KOPT-K1 (cell line): ENCODE data around the gene TMCC3.

Experiments used
- H3K27ac ChIP-seq: fragments of 200-600 bp; sonication (generic); 2 replicates; pipeline ENCODE4 v1.5.1; 2016; ENCODE audit warnings: antibody characterized with exemption, mild to moderate bottlenecking, low read depth, low read length; ENCODE audit not compliant: poor library complexity, severe bottlenecking
- H3K36me3 ChIP-seq: fragments of 200-600 bp; sonication (generic); 2 replicates; pipeline ENCODE4 v1.5.1; 2017; ENCODE audit warnings: antibody characterized with exemption, mild to moderate bottlenecking, low read length, moderate library complexity; ENCODE audit not compliant: insufficient read depth
- H3K9me3 ChIP-seq: fragments of 200-600 bp; sonication (generic); 2 replicates; pipeline ENCODE4 v1.5.1; 2017; ENCODE audit warnings: antibody characterized with exemption, low read length, mild to moderate bottlenecking; ENCODE audit not compliant: insufficient read depth, poor library complexity, severe bottlenecking

The TMCC3 gene

GRCh38 chr12:94658931-94659330 is 8.6 kb upstream of the TMCC3 start:
- Histone ChIP-seq H3K36me3 (no peaks in the 10 kb centered on the region), H3K27ac (no peak overlapping the region)

GRCh38 chr12:94656556-94656955 is 6.2 kb upstream of the TMCC3 start:
- Histone ChIP-seq H3K36me3 (no peaks in the 10 kb centered on the region), H3K9me3 (no peaks in the 10 kb centered on the region), H3K27ac (no peak overlapping the region)

More at GRCh38 chr12:94658931-94659330, 8.6 kb upstream of the TMCC3 start:
- H3K9me3 ChIP-seq = no peaks in the 10 kb centered on the region

- H3K9me3 ChIP-seq = no peaks in the 10 kb centered on the region
- no peak overlapping the region for H3K27ac ChIP-seq
- no peaks in the 10 kb centered on the region for H3K36me3 ChIP-seq
These were observed 811 bp downstream of the TMCC3 start for GRCh38 chr12:94649349-94650142.

- no peaks in the 10 kb centered on the region for H3K36me3 ChIP-seq
- no peaks in the 10 kb centered on the region for H3K9me3 ChIP-seq
- no peak overlapping the region for H3K27ac ChIP-seq
These were observed 1.8 kb downstream of the TMCC3 start for GRCh38 chr12:94648578-94648977.

GRCh38 chr12:94644141-94644979 is 6.0 kb downstream of the TMCC3 start:
- Histone ChIP-seq H3K36me3 (no peaks in the 10 kb centered on the region), H3K9me3 (no peaks in the 10 kb centered on the region), H3K27ac (no peak overlapping the region)

- Histone ChIP-seq H3K9me3 (no peaks in the 10 kb centered on the region), H3K36me3 (no peaks in the 10 kb centered on the region), H3K27ac (no peak overlapping the region)
These were observed 6.8 kb downstream of the TMCC3 start for GRCh38 chr12:94643606-94644005.

- no peak overlapping the region for H3K27ac ChIP-seq
- no peaks in the 10 kb centered on the region for H3K36me3 ChIP-seq
These were observed 9.1 kb downstream of the TMCC3 start for GRCh38 chr12:94641283-94641682.

GRCh38 chr12:94640134-94640928 is 10.0 kb downstream of the TMCC3 start:
- no peak overlapping the region for H3K27ac ChIP-seq
- no peaks in the 10 kb centered on the region for H3K9me3 ChIP-seq

More at GRCh38 chr12:94641283-94641682, 9.1 kb downstream of the TMCC3 start:
- no peaks in the 10 kb centered on the region for H3K9me3 ChIP-seq

GRCh38 chr12:94638521-94638920 is 11.8 kb downstream of the TMCC3 start:
- Histone ChIP-seq H3K9me3 (no peaks in the 10 kb centered on the region), H3K36me3 (no peaks in the 10 kb centered on the region), H3K27ac (no peak overlapping the region)

More at GRCh38 chr12:94640134-94640928, 10.0 kb downstream of the TMCC3 start:
- no peaks in the 10 kb centered on the region for H3K36me3 ChIP-seq

- H3K27ac ChIP-seq = no peak overlapping the region
- H3K36me3 ChIP-seq = no peaks in the 10 kb centered on the region
- H3K9me3 ChIP-seq = no peaks in the 10 kb centered on the region
These were observed 12.8 kb downstream of the TMCC3 start for GRCh38 chr12:94637390-94638113.

- Histone ChIP-seq H3K36me3 (no peaks in the 10 kb centered on the region), H3K9me3 (no peaks in the 10 kb centered on the region), H3K27ac (no peak overlapping the region)
These were observed 13.8 kb downstream of the TMCC3 start for GRCh38 chr12:94636462-94637085.

- no peaks in the 10 kb centered on the region for H3K9me3 ChIP-seq
These were observed 15.6 kb downstream of the TMCC3 start for GRCh38 chr12:94634717-94635116.

GRCh38 chr12:94633401-94633800 is 17.0 kb downstream of the TMCC3 start:
- H3K27ac ChIP-seq = no peak overlapping the region
- no peaks in the 10 kb centered on the region for H3K36me3 ChIP-seq
- no peaks in the 10 kb centered on the region for H3K9me3 ChIP-seq

More at GRCh38 chr12:94634717-94635116, 15.6 kb downstream of the TMCC3 start:
- Histone ChIP-seq H3K27ac (no peak overlapping the region), H3K36me3 (no peaks in the 10 kb centered on the region)

- Histone ChIP-seq H3K27ac (no peak overlapping the region), H3K9me3 (no peaks in the 10 kb centered on the region)
These were observed 19.3 kb downstream of the TMCC3 start for GRCh38 chr12:94631058-94631457.

More at GRCh38 chr12:94631058-94631457, 19.3 kb downstream of the TMCC3 start:
- no peaks in the 10 kb centered on the region for H3K36me3 ChIP-seq
